Left lobe of liver (tissue), 2 donors: ENCODE results near the gene ZCCHC7. TPM values are rescaled to one million over a fixed set of nuclear protein-coding genes. Genes with fewer than 3 reads are reported as not detected.

Source experiments
- ATAC-seq: fragments of 200-7000 bp; cut with Tn5 transposase; one replicate; pipeline ENCODE4 v1.9.1; 2020; ENCODE audit warnings: mild to moderate bottlenecking, moderate library complexity
- DNase-seq: peaks from one replicate; pipeline ENCODE4 v3.0.0-alpha.2; 2020; ENCODE audit warnings: low spot score
- total RNA-seq: library from RNA; stranded (reverse); gene quantifications from one replicate; pipeline ENCODE4 v1.2.1, GENCODE V29; 2021
- donor health status: DM: no; HTN: no; CAD: no; lungs with moderate emphysema.
- donor health status: DM: no; HTN: yes; CAD: no.

ZCCHC7 gene
- total RNA-seq, 1 donor from 2014 or later, result 6.5 TPM

GRCh38 chr9:37243588-37244345 is 123.4 kb downstream of the ZCCHC7 start:
- ATAC-seq (no peak), DNase-seq (no peak)

DNA sequence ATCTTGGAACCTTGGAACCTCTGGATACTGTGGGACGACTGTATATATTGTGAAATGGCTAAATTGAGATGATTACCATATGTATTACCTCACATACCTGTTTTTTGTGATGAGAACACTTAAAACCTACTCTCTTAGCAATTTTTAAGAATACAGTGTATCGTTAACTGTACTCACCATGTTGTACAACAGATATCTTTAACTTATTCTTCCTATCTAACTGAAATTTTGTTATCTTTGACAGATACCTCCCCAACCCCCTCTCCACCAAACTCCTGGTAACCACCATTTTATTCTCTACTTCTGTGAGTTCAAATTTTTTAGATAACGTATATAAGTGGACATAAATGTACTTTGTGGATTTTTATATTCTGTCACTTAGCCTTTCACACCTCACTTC is 126.5 kb downstream of the ZCCHC7 start:
- no peak for DNase-seq
- ATAC-seq, result no peak

DNA sequence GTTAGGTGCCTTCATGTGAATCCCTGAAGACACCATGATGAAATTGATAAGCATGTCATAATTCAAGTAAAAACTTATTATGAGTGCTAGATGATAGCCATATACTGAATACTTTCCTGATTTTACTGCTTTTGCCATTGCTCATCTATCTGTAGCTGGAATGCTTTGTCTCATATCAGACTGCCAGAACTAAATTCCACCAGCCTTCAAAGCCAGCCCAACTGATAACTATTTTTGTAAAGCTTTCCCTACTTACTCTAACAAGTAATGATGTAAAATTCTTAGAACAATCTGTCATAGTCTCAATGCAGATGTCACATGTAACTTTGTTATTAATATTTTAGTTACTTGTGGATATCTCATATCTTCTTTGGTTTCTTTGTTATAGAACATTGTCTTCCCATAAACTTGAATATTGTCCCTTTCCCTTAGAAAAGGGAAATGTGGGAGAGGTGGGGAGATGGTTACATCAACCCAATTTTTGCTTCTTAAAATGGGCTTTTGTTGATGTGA is 128.3 kb downstream of the ZCCHC7 start:
- ATAC-seq (no peak), DNase-seq (no peak)

DNA sequence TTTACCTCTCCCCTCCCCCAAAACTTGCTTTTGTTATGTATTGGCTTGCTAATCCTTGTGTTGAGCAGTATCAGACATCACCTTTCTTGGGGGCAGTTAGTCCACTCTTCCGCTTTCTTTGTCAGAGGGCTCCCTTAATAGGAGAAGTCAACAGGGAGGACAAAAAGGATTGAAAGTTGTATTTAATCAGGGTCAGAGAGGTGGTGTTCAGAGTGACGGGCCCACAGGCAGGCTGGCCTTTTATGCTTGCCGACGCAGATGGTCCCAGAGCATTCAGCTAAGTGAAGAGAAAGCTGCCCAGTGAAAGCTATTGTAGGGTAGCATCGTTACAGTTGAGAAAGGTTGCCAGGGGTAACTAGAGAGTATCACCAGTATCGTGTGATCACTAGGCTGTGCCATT is 131.1 kb downstream of the ZCCHC7 start:
- ATAC-seq, result no peak

GRCh38 chr9:37253377-37253937 is 133.1 kb downstream of the ZCCHC7 start:
- no peak for ATAC-seq

More for the DNA sequence above, 131.1 kb downstream of the ZCCHC7 start:
- DNase-seq, result no peak

GRCh38 chr9:37255187-37255586 is 134.8 kb downstream of the ZCCHC7 start:
- no peak for DNase-seq
- no peak for ATAC-seq

More at GRCh38 chr9:37253377-37253937, 133.1 kb downstream of the ZCCHC7 start:
- DNase-seq, result no peak

DNA sequence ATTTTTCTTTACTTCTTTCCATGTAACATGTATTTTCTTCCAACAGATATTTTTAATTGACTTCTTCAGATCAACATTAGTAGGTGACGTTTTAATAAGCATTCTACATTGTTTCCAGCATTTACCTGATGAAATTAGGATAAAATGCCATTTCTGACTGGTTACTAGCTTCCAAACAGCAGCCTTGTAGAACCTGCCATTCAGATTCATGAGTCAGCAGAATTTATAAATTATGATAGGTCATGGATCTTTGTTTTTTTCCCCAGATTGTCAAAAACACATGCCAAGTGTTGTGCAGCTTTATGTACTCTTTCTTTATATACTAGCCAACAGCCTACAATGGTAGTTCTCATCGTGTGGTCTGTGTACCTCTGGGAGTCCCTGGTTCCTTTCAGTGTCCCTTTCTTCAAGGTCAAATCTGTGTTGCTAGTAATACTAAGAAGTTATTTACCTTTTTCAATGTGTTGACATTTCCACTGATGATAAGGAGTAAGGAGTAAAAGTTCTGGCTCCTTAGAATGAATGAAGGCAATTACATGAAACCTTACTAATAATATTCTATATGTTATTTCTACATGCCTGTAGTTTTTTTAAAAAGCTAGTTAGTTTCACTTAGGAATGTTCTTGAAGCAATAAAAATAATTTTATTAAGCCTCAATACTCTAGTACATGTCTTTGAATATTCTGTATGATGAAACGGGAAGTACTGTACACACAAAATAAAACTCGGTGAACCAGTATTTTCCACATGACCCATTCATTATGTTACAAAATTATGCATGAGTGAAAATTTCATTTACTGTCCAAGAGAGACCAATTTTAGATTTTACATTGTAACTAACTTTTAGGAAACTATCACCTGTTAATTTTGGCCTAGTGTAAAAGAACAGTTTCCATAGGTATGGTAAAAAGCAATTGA is 135.8 kb downstream of the ZCCHC7 start:
- DNase-seq (no peak), ATAC-seq (no peak)

DNA sequence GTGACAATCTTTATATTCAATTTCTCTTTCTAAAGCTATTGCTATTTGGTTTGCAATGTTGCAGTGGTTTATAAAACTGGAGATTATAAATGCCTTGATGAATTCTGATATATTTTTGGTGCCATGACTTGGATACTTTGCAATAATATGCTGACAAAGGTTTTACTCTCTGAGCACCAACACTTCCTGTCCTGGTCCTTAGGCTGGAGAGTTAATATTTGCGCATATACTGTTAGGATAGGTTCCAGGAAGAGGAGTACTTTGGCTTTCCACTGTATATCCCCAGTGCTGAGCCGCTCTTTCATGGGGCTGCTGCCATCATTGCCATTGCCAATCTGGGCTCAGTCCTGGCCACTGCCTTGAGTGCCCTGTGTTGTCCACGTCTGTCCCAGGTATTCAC is 139.6 kb downstream of the ZCCHC7 start:
- DNase-seq (no peak), ATAC-seq (no peak)

DNA sequence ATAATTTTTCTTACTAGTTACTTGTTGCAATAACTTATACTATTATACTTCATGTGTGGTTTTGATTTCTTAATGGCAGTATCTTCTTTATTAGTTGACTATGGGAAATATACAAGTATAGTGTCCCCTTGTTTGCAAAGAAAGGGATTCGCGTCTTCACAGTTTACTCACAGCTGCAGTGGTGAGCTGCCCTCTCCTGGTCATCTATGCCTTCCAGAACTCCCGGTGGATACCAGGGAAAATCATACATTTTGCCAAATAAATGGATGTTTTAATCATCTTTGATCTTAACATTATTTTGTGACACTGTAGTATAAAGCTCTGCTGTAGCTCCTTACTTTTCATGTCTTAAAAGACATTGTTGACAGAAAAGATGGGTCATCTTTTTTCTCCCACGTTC is 142.0 kb downstream of the ZCCHC7 start:
- no peak for DNase-seq

GRCh38 chr9:37264539-37264938 is 144.2 kb downstream of the ZCCHC7 start:
- no peak for ATAC-seq
- DNase-seq, result no peak

More for the DNA sequence above, 142.0 kb downstream of the ZCCHC7 start:
- ATAC-seq, result peak; percentile 58

DNA sequence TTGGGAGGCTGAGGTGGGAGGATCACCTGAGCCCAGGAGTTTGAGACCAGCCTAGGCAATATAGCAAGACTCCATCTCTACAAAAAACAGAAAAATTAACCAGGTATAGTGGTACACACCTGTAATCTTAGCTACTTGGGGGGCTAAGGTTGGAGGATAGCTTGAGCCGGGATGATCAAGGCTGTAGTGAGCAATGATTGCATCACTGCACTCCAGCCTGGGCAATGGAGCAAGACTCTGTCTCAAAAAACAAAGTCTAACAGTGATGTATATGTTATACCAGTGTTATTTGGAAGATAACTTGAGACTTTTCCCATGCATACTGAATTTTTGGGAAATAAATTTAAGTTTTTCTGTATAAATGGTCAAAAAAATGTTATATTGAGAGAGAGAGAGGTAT is 146.3 kb downstream of the ZCCHC7 start:
- ATAC-seq (no peak), DNase-seq (no peak)

DNA sequence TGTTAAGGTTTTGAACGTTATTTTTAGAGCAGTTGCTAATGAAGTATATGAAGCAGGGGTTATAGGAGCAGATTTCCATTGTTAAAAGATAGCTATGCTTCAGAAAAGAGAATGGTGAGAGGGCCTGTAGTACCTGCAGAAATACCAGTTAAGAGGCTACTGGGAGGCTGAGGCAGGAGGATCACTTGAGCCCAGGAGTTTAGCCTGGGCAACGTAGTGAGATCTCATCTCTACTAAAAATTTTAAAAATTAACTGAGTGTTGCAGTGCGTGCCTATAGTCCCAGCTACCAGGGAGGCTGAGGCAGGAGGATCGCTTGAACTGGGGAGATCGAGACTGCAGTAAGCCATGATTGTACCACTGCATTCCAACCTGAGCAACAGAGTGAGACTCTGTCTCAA is 148.8 kb downstream of the ZCCHC7 start:
- ATAC-seq, result no peak
- no peak for DNase-seq

DNA sequence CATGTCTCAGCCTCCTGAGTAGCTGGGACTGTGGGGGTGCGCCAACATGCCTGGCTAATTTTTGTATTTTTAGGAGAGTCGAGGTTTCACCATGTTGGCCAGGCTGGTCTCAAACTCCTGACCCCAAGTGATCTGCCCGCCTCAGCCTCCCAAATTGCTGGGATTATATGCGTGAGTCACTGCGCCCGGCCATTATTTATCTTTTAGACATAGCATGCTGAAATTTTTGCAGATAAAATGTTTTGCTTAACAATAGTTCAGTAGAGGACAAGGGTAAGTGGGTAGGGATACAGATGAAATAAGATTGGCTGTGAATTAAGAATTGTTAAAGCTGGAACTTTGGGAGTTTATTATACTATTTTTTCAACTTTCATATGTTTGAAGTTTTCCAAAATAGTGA is 151.3 kb downstream of the ZCCHC7 start:
- ATAC-seq, result no peak
- no peak for DNase-seq

- DNase-seq, result no peak
- ATAC-seq, result no peak
Observed at GRCh38 chr9:37273595-37273994, 153.2 kb downstream of the ZCCHC7 start.

DNA sequence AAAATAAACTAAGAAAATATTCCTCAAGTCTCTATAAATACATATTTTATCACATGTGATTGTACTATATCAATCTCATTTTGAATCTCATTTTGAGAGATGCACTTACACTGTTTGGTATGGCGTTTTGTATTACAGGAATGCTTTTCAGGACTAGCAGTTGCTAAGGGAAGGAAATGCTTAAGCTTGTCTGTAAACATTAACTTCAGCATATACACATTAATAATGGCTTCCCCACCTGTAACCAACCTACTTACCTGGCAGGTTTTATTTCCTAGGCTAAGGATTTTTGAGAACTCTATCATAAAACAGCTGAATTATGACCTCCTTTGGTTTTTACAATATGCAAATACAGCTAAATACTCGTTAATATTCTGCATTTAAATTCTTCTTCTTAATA is 161.2 kb downstream of the ZCCHC7 start:
- DNase-seq (no peak), ATAC-seq (no peak)

DNA sequence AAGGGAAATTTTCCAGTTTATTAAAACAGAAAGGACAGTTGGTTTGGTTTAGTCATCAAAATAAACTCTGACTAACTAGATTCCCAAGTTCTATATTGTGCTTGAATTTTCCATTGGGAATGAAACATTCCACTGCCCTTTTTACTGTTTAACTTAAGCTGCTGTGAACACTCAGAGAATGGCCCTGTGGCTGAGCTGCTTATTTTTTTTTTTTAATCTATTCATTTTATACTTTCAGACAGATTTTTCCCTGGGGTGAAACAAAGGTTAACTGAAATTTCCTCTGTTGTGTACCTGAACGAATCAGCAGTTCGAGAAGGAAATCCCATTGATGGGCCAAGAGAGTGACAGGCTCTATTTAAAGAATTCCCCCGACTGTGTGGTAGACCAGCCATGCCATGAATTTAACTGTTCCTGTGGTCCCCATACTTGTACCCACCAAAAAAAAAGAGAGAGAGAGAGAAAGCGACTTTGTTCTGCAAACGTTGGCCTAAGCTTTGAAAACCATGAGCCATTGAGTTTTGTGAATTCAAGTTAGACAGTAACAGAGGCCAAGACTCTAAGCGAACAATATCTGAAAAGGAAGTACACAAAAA is 163.5 kb downstream of the ZCCHC7 start:
- ATAC-seq, result no peak
- no peak for DNase-seq

- no peak for DNase-seq
- ATAC-seq, result no peak
Observed at GRCh38 chr9:37284636-37285035, 164.3 kb downstream of the ZCCHC7 start.

- DNase-seq (no peak), ATAC-seq (no peak)
Observed at GRCh38 chr9:37286530-37287175, 166.3 kb downstream of the ZCCHC7 start.

- no peak for ATAC-seq
- DNase-seq, result no peak
Observed at GRCh38 chr9:37287317-37287716, 166.9 kb downstream of the ZCCHC7 start.

DNA sequence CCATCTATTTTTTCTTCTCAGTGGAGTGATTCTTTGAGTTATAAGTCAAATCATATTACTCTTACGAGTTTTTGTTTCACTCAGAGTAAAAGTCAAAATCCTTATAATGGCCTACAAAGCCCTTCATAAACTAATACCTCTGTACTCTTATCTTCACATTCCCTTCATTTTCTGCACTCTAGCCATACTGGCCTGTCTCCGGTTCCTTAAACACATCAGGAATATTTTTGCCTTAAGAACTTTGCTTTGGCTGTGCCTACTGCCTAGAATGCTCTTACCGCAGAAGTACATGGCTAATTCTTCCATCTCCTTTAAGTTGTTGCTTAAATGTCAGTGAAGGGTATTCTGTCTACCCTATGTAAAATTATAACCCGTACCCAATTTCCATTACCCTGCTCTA is 169.3 kb downstream of the ZCCHC7 start:
- ATAC-seq (no peak), DNase-seq (no peak)
